Measurements from ENCODE around the gene C3orf18.

C3orf18 gene

GRCh38 chr3:50607271-50608091, 39.9 kb upstream of the C3orf18 start:
- Mint-ChIP-seq H3K4me3 (peak overlapping the region; percentile 79), H3K27me3 (no peaks in the 10 kb centered on the region), H3K27ac (no peak overlapping the region), H3K36me3 (peaks cover 84% of the 10 kb centered on the region), H3K4me1 (peaks cover 74% of the 10 kb centered on the region), H3K9me3 (no peaks in the 10 kb centered on the region)
- ATAC-seq: no peak

DNA sequence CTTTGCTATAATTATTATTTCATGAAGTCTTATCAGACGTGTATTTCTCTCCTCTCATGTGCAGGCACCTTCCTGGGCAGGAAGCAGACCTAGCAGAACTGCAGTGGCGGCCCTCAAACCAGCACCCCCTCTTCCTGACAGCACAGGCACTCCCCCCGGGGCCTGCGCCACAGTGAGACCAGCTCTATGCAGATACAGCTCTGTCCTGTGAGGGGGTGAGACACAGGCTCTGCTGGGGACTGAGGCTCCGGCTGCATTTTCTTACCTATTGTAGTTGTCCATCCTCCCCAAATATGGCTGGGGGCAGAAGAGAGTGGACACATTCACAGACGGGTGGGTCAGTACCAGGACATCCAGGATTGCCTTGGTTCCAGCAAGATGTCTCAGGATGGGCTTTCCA, 39.0 kb upstream of the C3orf18 start:
- Mint-ChIP-seq H3K36me3 (peaks cover 86% of the 10 kb centered on the region), H3K27me3 (no peaks in the 10 kb centered on the region), H3K27ac (peak overlapping the region; percentile 97), H3K9me3 (no peaks in the 10 kb centered on the region), H3K4me3 (peak overlapping the region; percentile 63), H3K4me1 (peaks cover 76% of the 10 kb centered on the region)
- no peak for ATAC-seq

GRCh38 chr3:50605901-50606326, 38.4 kb upstream of the C3orf18 start:
- H3K4me1 Mint-ChIP-seq: peaks cover 79% of the 10 kb centered on the region
- no peaks in the 10 kb centered on the region for H3K9me3 Mint-ChIP-seq
- peaks cover 83% of the 10 kb centered on the region for H3K36me3 Mint-ChIP-seq
- H3K27me3 Mint-ChIP-seq: no peaks in the 10 kb centered on the region
- ATAC-seq: no peak
- peak overlapping the region; percentile 63 for H3K4me3 Mint-ChIP-seq
- H3K27ac Mint-ChIP-seq: peak overlapping the region; percentile 97

- Mint-ChIP-seq H3K36me3 (peaks cover 73% of the 10 kb centered on the region), H3K27me3 (no peaks in the 10 kb centered on the region), H3K4me1 (peaks cover 81% of the 10 kb centered on the region), H3K9me3 (no peaks in the 10 kb centered on the region), H3K27ac (peak overlapping the region; percentile 97), H3K4me3 (no peak overlapping the region)
- ATAC-seq: peak; percentile 70
Observed at GRCh38 chr3:50604628-50605588, 37.4 kb upstream of the C3orf18 start.

DNA sequence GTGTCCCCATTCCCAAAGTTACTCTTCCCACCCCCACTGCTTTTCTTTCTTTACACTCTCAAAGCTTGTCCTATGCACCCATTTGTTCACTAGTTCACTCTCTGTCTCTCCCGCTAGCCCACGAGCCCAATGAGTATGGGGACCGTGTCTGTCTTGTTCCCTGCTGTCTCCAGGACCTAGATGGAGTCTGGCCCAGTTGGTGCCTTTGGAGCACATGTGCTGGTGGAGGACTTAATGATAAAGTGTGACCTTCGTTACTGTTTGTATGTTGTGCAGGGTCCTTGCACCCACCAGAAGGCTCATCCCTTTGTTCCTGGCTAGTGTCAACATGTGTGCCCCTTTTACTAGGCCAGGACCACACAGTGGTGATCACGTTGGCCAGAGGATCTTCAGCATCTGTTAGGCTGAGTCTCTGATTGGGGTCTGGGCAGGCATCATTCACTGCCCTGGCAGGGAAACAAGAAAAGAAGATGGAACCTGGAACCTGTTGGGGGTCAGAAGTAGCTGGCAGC, 36.6 kb upstream of the C3orf18 start:
- H3K4me3 Mint-ChIP-seq: no peak overlapping the region

DNA sequence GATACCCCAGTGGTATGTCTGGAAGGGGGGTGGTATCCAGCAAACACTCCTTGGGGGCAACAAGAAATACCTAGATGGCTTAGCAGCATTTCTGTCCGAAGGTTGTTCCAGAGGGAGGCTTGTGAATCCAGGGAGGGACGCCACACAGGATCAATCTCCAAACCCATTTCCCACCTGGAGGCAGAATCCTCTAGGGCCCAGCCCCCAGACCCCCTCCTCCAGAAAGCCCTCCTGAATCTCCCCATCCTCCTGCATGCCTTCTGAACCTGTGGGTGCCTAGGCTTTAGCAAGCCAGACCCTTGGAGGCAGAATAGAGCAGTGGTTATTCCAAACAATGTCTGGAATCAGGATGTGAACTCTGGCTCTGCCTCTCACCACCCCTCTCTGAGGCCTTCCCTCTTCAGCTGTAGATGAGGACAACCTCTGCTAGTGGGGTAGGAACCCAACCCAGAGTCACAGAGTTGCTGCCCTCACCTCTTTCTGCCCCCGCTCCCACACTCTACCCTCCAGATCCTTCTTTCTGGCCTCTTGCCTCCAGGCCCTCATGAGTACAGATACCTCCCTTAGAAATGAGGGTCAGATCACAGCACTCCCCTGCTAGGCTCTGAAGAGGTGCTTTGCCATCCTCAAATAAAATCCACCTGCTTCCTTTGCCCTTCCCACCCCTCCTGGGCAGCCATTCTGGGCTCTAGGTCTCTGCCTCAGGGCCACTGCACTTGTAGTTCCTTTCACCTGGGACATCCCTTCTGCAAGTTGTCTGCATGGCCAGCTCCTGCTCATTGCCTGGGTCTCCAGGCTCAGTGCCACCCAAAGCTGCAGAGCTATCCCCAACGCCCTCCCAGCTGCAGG, 35.9 kb upstream of the C3orf18 start:
- H3K4me3 Mint-ChIP-seq: no peak overlapping the region
- no peaks in the 10 kb centered on the region for H3K27me3 Mint-ChIP-seq
- no peak for ATAC-seq
- peaks cover 78% of the 10 kb centered on the region for H3K4me1 Mint-ChIP-seq
- H3K27ac Mint-ChIP-seq: peak overlapping the region; percentile 97
- H3K9me3 Mint-ChIP-seq: no peaks in the 10 kb centered on the region
- H3K36me3 Mint-ChIP-seq: peaks cover 59% of the 10 kb centered on the region

More for the DNA sequence above, 36.6 kb upstream of the C3orf18 start:
- peak overlapping the region; percentile 97 for H3K27ac Mint-ChIP-seq
- ATAC-seq: no peak
- H3K9me3 Mint-ChIP-seq: no peaks in the 10 kb centered on the region
- H3K4me1 Mint-ChIP-seq: peaks cover 81% of the 10 kb centered on the region
- H3K27me3 Mint-ChIP-seq: no peaks in the 10 kb centered on the region
- H3K36me3 Mint-ChIP-seq: peaks cover 66% of the 10 kb centered on the region

GRCh38 chr3:50602595-50603191, 35.1 kb upstream of the C3orf18 start:
- Mint-ChIP-seq H3K4me1 (peaks cover 75% of the 10 kb centered on the region), H3K36me3 (peaks cover 51% of the 10 kb centered on the region), H3K9me3 (no peaks in the 10 kb centered on the region), H3K27me3 (no peaks in the 10 kb centered on the region), H3K4me3 (no peak overlapping the region), H3K27ac (peak overlapping the region; percentile 97)
- no peak for ATAC-seq

DNA sequence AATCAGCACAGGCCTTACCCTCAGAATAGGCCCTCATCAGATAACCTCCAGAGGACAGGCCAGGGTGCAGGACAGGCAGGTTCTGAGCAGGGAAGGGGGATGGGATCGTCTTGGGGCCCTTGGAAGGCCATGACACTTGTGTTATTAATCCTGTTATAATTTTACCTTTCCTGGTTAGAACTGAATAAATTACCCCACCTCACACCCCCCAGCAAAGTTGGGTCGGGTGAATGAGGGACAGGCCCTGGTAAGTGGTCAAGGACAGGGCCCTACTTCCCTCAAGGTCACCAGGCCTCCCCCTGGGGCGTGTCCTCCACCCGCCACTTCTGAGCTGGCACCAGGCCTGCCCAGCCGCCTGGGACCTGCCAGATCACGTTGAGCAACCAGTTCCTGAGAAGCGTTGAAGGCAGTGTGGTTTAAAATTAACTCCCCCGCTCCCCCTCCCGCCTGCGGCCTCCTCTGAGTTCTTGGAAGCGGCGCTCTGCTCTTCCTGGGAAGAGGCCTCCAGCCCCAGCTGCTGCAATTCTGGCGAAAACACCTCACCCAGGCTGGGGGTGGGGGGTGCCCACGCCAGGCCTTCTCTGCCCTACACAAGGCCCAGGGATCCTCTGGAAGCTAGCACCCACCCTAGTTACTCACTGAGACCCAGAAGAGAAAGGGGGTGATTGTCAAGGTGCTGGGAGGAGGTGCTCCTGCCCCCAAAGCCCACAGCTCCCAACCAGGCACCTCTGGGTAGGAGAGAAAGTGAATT, 33.5 kb upstream of the C3orf18 start:
- H3K9me3 Mint-ChIP-seq: no peaks in the 10 kb centered on the region
- no peaks in the 10 kb centered on the region for H3K27me3 Mint-ChIP-seq
- H3K36me3 Mint-ChIP-seq: peaks cover 36% of the 10 kb centered on the region
- peak overlapping the region; percentile 97 for H3K27ac Mint-ChIP-seq
- H3K4me3 Mint-ChIP-seq: peak overlapping the region; percentile 50
- peaks cover 71% of the 10 kb centered on the region for H3K4me1 Mint-ChIP-seq
- peak; percentile 85 for ATAC-seq

DNA sequence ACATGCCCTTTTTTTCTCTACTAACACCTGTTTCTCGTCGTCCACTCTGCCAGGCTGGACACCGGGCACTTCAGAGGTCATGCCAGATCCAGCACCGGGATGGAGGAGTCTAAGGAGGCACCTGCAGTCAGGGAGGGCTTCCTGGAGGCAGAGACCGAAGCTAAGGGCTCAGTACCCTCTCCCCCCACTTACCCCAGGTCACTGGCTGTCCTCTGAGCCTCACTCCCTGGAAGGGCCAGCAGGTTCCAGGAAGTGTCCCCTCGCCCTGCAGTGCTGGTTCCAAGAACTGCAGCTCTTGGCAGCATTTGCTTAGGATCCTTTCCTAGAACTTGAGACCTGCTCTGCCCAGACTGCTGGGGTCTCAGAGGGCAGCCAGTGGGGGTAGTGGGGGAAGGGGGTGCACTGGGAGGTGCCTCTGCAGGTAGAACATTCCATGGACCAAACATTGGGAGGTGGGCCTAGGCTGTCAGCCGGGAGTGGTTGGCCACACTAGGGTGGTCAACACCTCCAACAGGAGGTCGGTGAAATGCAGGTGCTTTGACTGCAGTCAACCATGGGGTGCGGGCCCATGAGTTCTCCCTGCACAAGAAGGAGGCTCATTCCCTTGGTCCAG, 32.7 kb upstream of the C3orf18 start:
- no peak overlapping the region for H3K4me3 Mint-ChIP-seq
- no peaks in the 10 kb centered on the region for H3K9me3 Mint-ChIP-seq
- ATAC-seq: no peak
- H3K4me1 Mint-ChIP-seq: peaks cover 63% of the 10 kb centered on the region
- no peaks in the 10 kb centered on the region for H3K27me3 Mint-ChIP-seq
- peaks cover 28% of the 10 kb centered on the region for H3K36me3 Mint-ChIP-seq
- peak overlapping the region; percentile 97 for H3K27ac Mint-ChIP-seq

- Mint-ChIP-seq H3K27ac (peak overlapping the region; percentile 97), H3K9me3 (no peaks in the 10 kb centered on the region), H3K4me3 (no peak overlapping the region), H3K36me3 (peaks cover 23% of the 10 kb centered on the region), H3K4me1 (peaks cover 58% of the 10 kb centered on the region), H3K27me3 (no peaks in the 10 kb centered on the region)
- ATAC-seq: no peak
Observed at GRCh38 chr3:50599716-50600118, 32.2 kb upstream of the C3orf18 start.

DNA sequence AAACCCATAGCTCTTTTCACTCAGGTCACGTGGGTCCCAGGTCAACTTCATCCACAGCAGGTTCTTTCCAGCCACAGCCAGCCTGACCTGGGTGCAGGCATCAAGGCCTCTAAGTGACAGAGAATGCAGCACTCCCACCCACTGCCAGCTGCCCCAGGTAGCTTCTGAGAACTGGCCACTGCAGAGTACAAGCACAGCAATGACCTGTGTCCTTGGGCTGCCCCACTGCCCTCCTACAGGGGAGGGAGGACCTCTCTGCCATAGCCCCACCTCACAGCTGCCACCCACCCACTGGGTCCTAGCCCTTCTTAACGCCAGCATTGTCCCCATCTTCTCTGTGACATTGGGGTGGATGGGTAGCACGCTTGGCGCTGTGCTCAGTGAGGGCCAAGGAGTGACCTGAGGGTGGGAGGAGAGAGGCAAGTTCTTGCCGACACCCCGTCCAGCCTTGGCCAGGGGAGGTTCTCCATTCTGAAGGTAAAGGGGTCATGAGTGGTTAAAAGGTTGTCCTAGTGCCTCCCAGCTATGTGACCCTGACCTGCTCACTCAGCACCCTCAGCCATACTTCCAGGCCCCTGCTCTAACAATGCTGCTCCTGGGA, 31.7 kb upstream of the C3orf18 start:
- Mint-ChIP-seq H3K9me3 (no peaks in the 10 kb centered on the region), H3K27me3 (no peaks in the 10 kb centered on the region), H3K4me1 (peaks cover 53% of the 10 kb centered on the region), H3K36me3 (peaks cover 18% of the 10 kb centered on the region), H3K4me3 (no peak overlapping the region), H3K27ac (peak overlapping the region; percentile 97)
- no peak for ATAC-seq

DNA sequence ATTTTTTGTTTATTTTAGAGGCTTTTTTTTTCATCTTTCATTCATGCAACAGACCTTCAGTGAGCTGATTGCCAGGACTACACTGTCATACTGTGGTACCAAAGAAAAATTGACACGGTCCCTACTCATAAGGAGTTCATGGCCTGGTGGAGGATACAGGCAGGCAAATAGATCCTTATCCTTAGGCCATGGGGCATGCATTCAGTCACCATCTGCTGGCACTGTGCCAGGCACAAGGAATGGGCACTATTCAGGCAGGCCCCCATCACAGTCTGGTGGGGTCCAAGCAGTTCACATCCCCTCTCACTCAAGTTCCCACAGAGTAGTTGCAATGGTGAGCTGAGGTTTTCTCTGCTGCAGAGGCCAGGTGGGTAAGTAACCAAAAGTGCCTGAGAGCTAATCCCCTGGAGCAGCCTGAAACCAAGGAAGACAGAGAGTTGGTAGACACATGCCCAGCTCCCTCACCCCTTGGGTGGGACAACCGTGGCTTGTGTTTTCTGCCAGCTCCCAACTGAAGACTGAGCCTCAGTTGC, 26.8 kb upstream of the C3orf18 start:
- ATAC-seq: no peak
- peak overlapping the region; percentile 98 for H3K27ac Mint-ChIP-seq
- H3K36me3 Mint-ChIP-seq: no peaks in the 10 kb centered on the region
- H3K27me3 Mint-ChIP-seq: no peaks in the 10 kb centered on the region
- H3K4me3 Mint-ChIP-seq: no peak overlapping the region
- H3K9me3 Mint-ChIP-seq: no peaks in the 10 kb centered on the region
- peaks cover 33% of the 10 kb centered on the region for H3K4me1 Mint-ChIP-seq

- no peaks in the 10 kb centered on the region for H3K9me3 Mint-ChIP-seq
- ATAC-seq: no peak
- H3K36me3 Mint-ChIP-seq: no peaks in the 10 kb centered on the region
- H3K4me3 Mint-ChIP-seq: no peak overlapping the region
- peaks cover 44% of the 10 kb centered on the region for H3K4me1 Mint-ChIP-seq
- no peaks in the 10 kb centered on the region for H3K27me3 Mint-ChIP-seq
- peak overlapping the region; percentile 98 for H3K27ac Mint-ChIP-seq
Observed at GRCh38 chr3:50592568-50592967, 25.0 kb upstream of the C3orf18 start.
